Tibial nerve (tissue), 4 donors: Measurements from ENCODE around the gene CLASRP. TPM values are rescaled to one million over a fixed set of nuclear protein-coding genes. Genes with fewer than 3 reads are reported as not detected.

Experiments used
- DNase-seq, 2 donors: peaks; one replicate each; pipeline ENCODE4 v3.0.0-alpha.2; 2019; ENCODE audit warnings: low spot score in 2 of 2
- H3K27ac ChIP-seq, 4 donors: fragments of 200-600 bp; sonication (generic) in 3 of 4; one replicate each; pipeline ENCODE4 v1.5.1; 2017 to 2019; ENCODE audit warnings: mild to moderate bottlenecking in 1 of 4
- H3K27me3 ChIP-seq, 2 donors: fragments of 200-600 bp; sonication (generic) in 1 of 2; one replicate each; pipeline versions ENCODE4 v1.5.1 to v1.6.0; 2017 to 2019
- H3K36me3 ChIP-seq, 3 donors: fragments of 200-600 bp; sonication (generic); one replicate each; pipeline ENCODE4 v1.5.1; 2018 to 2019
- H3K4me1 ChIP-seq, 4 donors: fragments of 200-600 bp; sonication (generic) in 3 of 4; one replicate each; pipeline ENCODE4 v1.5.1; 2017 to 2019
- H3K4me3 ChIP-seq, 4 donors: fragments of 200-600 bp; sonication (generic) in 3 of 4; one replicate each; pipeline ENCODE4 v1.5.1; 2017 to 2019; ENCODE audit warnings: mild to moderate bottlenecking in 1 of 4, moderate library complexity in 1 of 4
- H3K9me3 ChIP-seq, 4 donors: fragments of 200-600 bp; sonication (generic) in 3 of 4; one replicate each; pipeline ENCODE4 v1.5.1; 2017 to 2019
- EP300 ChIP-seq, 2 donors: sonication (generic); formaldehyde crosslinking; IDR thresholded peaks; one replicate each; pipeline ENCODE4 v1.6.1; 2017; ENCODE audit warnings: antibody characterized with exemption in 2 of 2, mild to moderate bottlenecking in 1 of 2
- POLR2A ChIP-seq, 2 donors: fragments of 450-650 bp; IDR thresholded peaks; one replicate each; pipeline ENCODE4 v1.6.1; 2017; ENCODE audit warnings: antibody characterized with exemption in 2 of 2, mild to moderate bottlenecking in 2 of 2, moderate library complexity in 2 of 2
- WGBS, 2 donors: methylation state at CpG; one replicate each; pipeline ENCODE4 v1.1.5; 2018; 5-methylcytosine and 5-hydroxymethylcytosine counted together
- total RNA-seq, 4 donors: library from RNA; depleted of rRNA; stranded (reverse); fragments of >200 nt; gene quantifications; one replicate each; pipeline ENCODE4 v1.1.0, GENCODE V29; 2016
- TF ChIP-seq, protein P1 (sequence below), 5 experiments: fragments of 200-600 bp in 3 of 5; fragments of 450-650 bp in 2 of 5; sonication (generic) in 3 of 5; IDR thresholded peaks; one replicate each; pipeline ENCODE4 v1.5.1; 2016 to 2019; ENCODE audit warnings: antibody characterized with exemption in 5 of 5, mild to moderate bottlenecking in 3 of 5, moderate library complexity in 2 of 5

CLASRP gene
- total RNA-seq, 4 donors from 2014 or later, result 72.8 to 109 (median 95.5) TPM

- peaks cover 0 to 3% of the 10 kb centered on the region in 2 donors for H3K27me3 ChIP-seq
- no peaks in the 10 kb centered on the region for H3K9me3 ChIP-seq
- H3K4me3 ChIP-seq, result peak within 1 kb of the TSS; percentile 58 to 95 (median 82)
- peaks cover 0 to 22% (median 0%) of the 10 kb centered on the region in 3 donors for H3K36me3 ChIP-seq
- DNase-seq, result peak; percentile 42 to 53
- peak in 1 of 2 donors; percentile 58 for TF ChIP-seq EP300 (IDR thresholded peaks at IDR 0.05)
- peak in 1 of 2 donors; percentile 32 for TF ChIP-seq POLR2A (IDR thresholded peaks at IDR 0.05)
- TF ChIP-seq, protein P1, sequence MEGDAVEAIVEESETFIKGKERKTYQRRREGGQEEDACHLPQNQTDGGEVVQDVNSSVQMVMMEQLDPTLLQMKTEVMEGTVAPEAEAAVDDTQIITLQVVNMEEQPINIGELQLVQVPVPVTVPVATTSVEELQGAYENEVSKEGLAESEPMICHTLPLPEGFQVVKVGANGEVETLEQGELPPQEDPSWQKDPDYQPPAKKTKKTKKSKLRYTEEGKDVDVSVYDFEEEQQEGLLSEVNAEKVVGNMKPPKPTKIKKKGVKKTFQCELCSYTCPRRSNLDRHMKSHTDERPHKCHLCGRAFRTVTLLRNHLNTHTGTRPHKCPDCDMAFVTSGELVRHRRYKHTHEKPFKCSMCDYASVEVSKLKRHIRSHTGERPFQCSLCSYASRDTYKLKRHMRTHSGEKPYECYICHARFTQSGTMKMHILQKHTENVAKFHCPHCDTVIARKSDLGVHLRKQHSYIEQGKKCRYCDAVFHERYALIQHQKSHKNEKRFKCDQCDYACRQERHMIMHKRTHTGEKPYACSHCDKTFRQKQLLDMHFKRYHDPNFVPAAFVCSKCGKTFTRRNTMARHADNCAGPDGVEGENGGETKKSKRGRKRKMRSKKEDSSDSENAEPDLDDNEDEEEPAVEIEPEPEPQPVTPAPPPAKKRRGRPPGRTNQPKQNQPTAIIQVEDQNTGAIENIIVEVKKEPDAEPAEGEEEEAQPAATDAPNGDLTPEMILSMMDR (IDR thresholded peaks at IDR 0.05), result peak in 1 of 5 experiments; percentile 34
- peak within 1 kb of the TSS in 3 of 4 donors; percentile 65 to 84 (median 80) for H3K27ac ChIP-seq
- 1% methylated on average over 35 to 40 of the region's 61 CpGs for WGBS, 2 donors
- peaks cover 0 to 52% (median 25%) of the 10 kb centered on the region in 4 donors for H3K4me1 ChIP-seq
Measured at GRCh38 chr19:45079063-45079910, 40.4 kb downstream of the CLASRP start, which contains the start of gene GEMIN7. GEMIN7 (plus strand) TSS chr19:45079260; CDS start chr19:45090115, 10,855 bp downstream.

GRCh38 chr19:45079911-45080370, 41.1 kb downstream of the CLASRP start:
- H3K9me3 ChIP-seq, result no peaks in the 10 kb centered on the region
- TF ChIP-seq POLR2A (IDR thresholded peaks at IDR 0.05) (no peak), EP300 (IDR thresholded peaks at IDR 0.05) (no peak)
- TF ChIP-seq, protein P1 (IDR thresholded peaks at IDR 0.05), result no peak
- 7 to 8% methylated on average over 6 of the region's 6 CpGs for WGBS, 2 donors
- no peak for DNase-seq
- peaks cover 0 to 47% (median 23%) of the 10 kb centered on the region in 4 donors for H3K4me1 ChIP-seq
- peaks cover 0 to 28% (median 0%) of the 10 kb centered on the region in 3 donors for H3K36me3 ChIP-seq
- H3K27ac ChIP-seq, result peak overlapping the region in 2 of 4 donors; percentile 80 to 84
- H3K27me3 ChIP-seq, result peaks cover 0 to 3% of the 10 kb centered on the region in 2 donors
- H3K4me3 ChIP-seq, result peak overlapping the region; percentile 58 to 95 (median 82)

GRCh38 chr19:45082170-45082569, 43.3 kb downstream of the CLASRP start:
- peaks cover 0 to 46% (median 0%) of the 10 kb centered on the region in 3 donors for H3K36me3 ChIP-seq
- H3K4me1 ChIP-seq, result peaks cover 0 to 26% (median 9%) of the 10 kb centered on the region in 4 donors
- H3K9me3 ChIP-seq, result no peaks in the 10 kb centered on the region
- H3K4me3 ChIP-seq, result no peak overlapping the region
- 88 to 89% methylated on average over 5 of the region's 5 CpGs for WGBS, 2 donors
- no peak for DNase-seq
- TF ChIP-seq, protein P1 (IDR thresholded peaks at IDR 0.05), result no peak
- TF ChIP-seq POLR2A (IDR thresholded peaks at IDR 0.05) (no peak), EP300 (IDR thresholded peaks at IDR 0.05) (no peak)
- H3K27ac ChIP-seq, result no peak overlapping the region
- no peaks in the 10 kb centered on the region for H3K27me3 ChIP-seq

- 95 to 97% methylated on average over 4 of the region's 4 CpGs for WGBS, 2 donors
- TF ChIP-seq POLR2A (IDR thresholded peaks at IDR 0.05), result no peak
- TF ChIP-seq EP300 (IDR thresholded peaks at IDR 0.05), result no peak
- TF ChIP-seq, protein P1 (IDR thresholded peaks at IDR 0.05), result no peak
- Histone ChIP-seq H3K27me3 (no peaks in the 10 kb centered on the region), H3K36me3 (peaks cover 0 to 77% (median 0%) of the 10 kb centered on the region in 3 donors), H3K27ac (no peak overlapping the region), H3K4me1 (peaks cover 0 to 12% (median 7%) of the 10 kb centered on the region in 4 donors), H3K4me3 (no peak overlapping the region), H3K9me3 (no peaks in the 10 kb centered on the region)
- no peak for DNase-seq
Measured at GRCh38 chr19:45086480-45086879, 47.6 kb downstream of the CLASRP start.

GRCh38 chr19:45087531-45087930, 48.7 kb downstream of the CLASRP start:
- H3K36me3 ChIP-seq, result peaks cover 0 to 67% (median 0%) of the 10 kb centered on the region in 3 donors
- TF ChIP-seq EP300 (IDR thresholded peaks at IDR 0.05) (no peak), POLR2A (IDR thresholded peaks at IDR 0.05) (no peak)
- TF ChIP-seq, protein P1 (IDR thresholded peaks at IDR 0.05), result no peak

More at GRCh38 chr19:45087531-45087930, 48.7 kb downstream of the CLASRP start:
- 78 to 81% methylated on average over 11 of the region's 11 CpGs for WGBS, 2 donors
- no peaks in the 10 kb centered on the region for H3K9me3 ChIP-seq
- DNase-seq, result no peak
- H3K4me3 ChIP-seq, result no peak overlapping the region
- H3K27ac ChIP-seq, result no peak overlapping the region
- peaks cover 0 to 12% (median 9%) of the 10 kb centered on the region in 4 donors for H3K4me1 ChIP-seq
- no peaks in the 10 kb centered on the region for H3K27me3 ChIP-seq
